Large intestine (tissue), 3 donors: ENCODE data around the gene ATP2A3. TPM values are rescaled to one million over a fixed set of nuclear protein-coding genes. Genes with fewer than 3 reads are reported as not detected.
A peak's percentile ranks its signal among the peaks of the same experiment; 100 is the strongest.

Source experiments
- DNase-seq, 2 donors: peaks; one replicate each; pipeline versions ENCODE4 v3.0.0 to v3.0.0-alpha.2; 2013
- H3K27ac ChIP-seq: one replicate; pipeline ENCODE4 v1.5.1; 2013; ENCODE audit warnings: low read length
- H3K27me3 ChIP-seq: 2 replicates; pipeline ENCODE4 v1.6.1; 2013; ENCODE audit warnings: low read length; ENCODE audit not compliant: control insufficient read depth, insufficient read depth
- H3K36me3 ChIP-seq: 2 replicates; pipeline ENCODE4 v1.6.1; 2013; ENCODE audit warnings: low read length; ENCODE audit not compliant: control insufficient read depth, insufficient read depth
- H3K4me1 ChIP-seq: one replicate; pipeline ENCODE4 v1.6.1; 2013; ENCODE audit warnings: low read length; ENCODE audit not compliant: control insufficient read depth, insufficient read depth
- H3K4me3 ChIP-seq: one replicate; pipeline ENCODE4 v1.5.1; 2013; ENCODE audit warnings: low read length
- H3K9me3 ChIP-seq: one replicate; pipeline ENCODE4 v1.6.1; 2013; ENCODE audit warnings: mild to moderate bottlenecking, low read depth, low read length, moderate library complexity; ENCODE audit not compliant: control insufficient read depth
- WGBS: methylation state at CpG from one replicate; pipeline ENCODE4 v1.1.5; 2013; ENCODE audit warnings: low lambda C conversion rate; ENCODE audit not compliant: insufficient coverage; 5-methylcytosine and 5-hydroxymethylcytosine counted together
- polyA plus RNA-seq: library from polyadenylated mRNA; unstranded; fragments of 120-200 nt; gene quantifications from one replicate; pipeline ENCODE4 v1.2.1, GENCODE V29; 2013

ATP2A3 gene
- polyA plus RNA-seq, 1 donor, result 44.4 TPM

DNA sequence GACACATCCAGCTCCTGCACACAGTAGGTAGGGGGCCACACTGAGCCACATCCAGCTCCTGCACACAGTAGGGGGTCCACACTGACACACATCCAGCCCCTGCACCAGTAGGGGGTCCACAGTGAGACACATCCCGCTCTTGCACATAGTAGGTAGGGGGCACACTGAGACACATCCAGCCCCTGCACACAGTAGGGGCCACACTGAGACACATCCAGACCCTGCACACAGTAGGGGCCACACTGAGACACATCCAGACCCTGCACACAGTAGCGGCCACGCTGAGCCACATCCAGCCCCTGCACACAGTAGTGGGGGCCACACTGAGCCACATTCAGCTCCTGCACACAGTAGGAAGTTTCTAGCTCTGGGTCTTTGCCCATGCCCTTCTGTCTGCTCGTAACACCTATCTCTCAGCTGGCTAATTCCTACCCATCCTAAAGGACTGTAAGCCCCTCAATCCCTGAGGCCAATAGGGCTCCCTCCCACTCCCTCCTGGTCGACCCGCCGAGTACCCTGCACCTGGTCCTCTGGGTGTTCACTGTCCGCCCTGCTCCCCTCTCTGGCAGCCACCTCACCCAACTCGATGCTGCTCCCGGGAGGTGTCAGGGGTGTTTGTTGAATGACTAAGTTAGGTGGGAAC lies 9.4 kb upstream of the ATP2A3 start:
- Histone ChIP-seq H3K4me3 (no peak overlapping the region), H3K27ac (no peak overlapping the region), H3K9me3 (peaks cover 10% of the 10 kb centered on the region), H3K4me1 (no peaks in the 10 kb centered on the region), H3K36me3 (no peaks in the 10 kb centered on the region), H3K27me3 (peaks cover 8% of the 10 kb centered on the region)
- no peak for DNase-seq
- WGBS, result no CpG with 5 or more reads among the region's 10 CpGs

DNA sequence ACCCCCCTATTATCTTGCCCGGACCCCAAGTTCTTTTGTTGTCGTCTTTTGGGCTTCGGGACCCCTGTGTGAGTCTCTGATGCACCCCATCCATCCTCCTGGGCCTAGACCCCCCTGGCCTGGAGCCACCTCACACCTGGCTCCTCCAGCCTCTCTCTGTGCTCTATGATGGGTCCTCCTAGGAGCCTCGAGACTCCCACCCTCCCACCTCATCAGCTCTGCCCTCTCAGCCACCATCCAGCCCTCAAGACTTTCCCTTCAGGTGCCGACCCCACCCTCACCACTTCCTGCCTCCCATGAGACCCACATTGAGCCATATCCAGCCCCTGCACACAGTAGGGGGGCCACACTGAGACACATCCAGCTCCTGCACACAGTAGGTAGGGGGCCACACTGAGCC lies 8.7 kb upstream of the ATP2A3 start:
- Histone ChIP-seq H3K9me3 (peaks cover 10% of the 10 kb centered on the region), H3K4me3 (no peak overlapping the region), H3K4me1 (peaks cover 1% of the 10 kb centered on the region), H3K36me3 (no peaks in the 10 kb centered on the region), H3K27me3 (peaks cover 8% of the 10 kb centered on the region), H3K27ac (no peak overlapping the region)
- DNase-seq, result no peak
- WGBS, result no CpG with 5 or more reads among the region's 5 CpGs

DNA sequence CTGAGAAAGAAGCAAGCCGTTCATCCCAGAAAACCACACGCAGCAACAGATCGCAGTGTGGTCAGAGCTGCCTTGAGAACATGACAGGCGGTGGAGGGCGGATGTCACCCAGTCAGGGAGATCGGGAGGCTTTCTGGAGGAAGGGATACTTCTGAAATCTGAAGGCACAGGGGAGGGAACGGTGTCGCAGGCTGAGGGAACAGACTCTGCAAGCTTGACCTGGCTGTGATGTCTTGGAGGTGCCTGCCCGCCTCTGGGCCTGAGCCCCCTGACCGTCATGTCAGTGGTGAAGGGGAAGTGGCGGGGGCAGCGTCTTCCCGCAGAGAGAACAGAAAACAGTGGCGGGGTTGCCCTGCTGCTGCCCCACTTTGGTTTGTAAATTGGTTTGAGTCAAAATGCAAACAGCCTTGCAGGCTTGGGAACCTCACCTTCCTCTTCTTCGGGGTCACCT lies 8.1 kb upstream of the ATP2A3 start:
- WGBS, result no CpG with 5 or more reads among the region's 15 CpGs
- no peak overlapping the region for H3K4me3 ChIP-seq
- no peak overlapping the region for H3K27ac ChIP-seq
- no peaks in the 10 kb centered on the region for H3K36me3 ChIP-seq
- peaks cover 10% of the 10 kb centered on the region for H3K9me3 ChIP-seq
- peaks cover 8% of the 10 kb centered on the region for H3K27me3 ChIP-seq
- no peak for DNase-seq
- H3K4me1 ChIP-seq, result peaks cover 4% of the 10 kb centered on the region

DNA sequence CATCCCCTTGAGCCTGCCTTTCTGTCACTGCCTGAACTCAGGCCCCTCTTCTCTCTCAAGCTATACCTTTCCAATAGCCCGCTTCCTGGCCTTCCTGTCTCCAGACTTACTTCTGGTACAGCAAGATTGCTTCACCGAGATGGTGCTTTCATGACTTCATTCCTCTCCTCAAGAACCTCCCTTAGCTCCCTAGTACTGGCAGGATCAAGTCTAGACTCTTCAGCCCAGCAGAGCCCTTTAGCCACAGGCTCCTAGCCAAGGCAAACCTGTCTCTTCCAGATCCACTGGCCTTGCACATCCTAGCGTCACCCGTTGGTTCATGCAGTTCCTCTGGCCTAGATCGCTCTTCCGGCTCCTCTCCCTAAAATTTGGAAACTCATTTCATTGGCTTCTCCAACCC lies 6.4 kb upstream of the ATP2A3 start:
- peaks cover 10% of the 10 kb centered on the region for H3K9me3 ChIP-seq
- no peak for DNase-seq
- no peak overlapping the region for H3K4me3 ChIP-seq
- peaks cover 8% of the 10 kb centered on the region for H3K27me3 ChIP-seq
- WGBS, result 95% methylated on average over 4 of the region's 6 CpGs
- H3K36me3 ChIP-seq, result no peaks in the 10 kb centered on the region
- H3K27ac ChIP-seq, result no peak overlapping the region
- H3K4me1 ChIP-seq, result peaks cover 16% of the 10 kb centered on the region

DNA sequence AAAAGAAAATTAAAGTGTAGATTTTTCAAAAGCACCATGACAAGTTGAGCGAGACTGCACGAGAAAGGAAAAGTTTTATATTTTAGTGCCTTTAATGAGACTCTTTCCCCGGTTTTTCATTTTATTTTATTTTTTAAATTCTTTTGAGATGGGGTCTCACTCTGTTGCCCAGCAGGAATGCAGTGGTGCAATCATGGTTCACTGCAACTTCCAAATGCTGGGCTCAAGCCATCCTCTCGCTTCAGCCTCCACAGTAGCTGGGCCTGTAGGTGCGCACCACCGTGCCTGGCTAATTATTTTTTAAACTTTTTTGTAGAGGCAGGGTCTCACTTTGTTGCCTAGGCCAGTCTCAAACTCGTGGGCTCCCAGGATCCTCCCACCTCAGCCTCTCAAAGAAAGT lies 5.7 kb upstream of the ATP2A3 start:
- Histone ChIP-seq H3K36me3 (no peaks in the 10 kb centered on the region), H3K27ac (no peak overlapping the region), H3K4me3 (no peak overlapping the region), H3K27me3 (peaks cover 8% of the 10 kb centered on the region), H3K9me3 (peaks cover 6% of the 10 kb centered on the region), H3K4me1 (peaks cover 21% of the 10 kb centered on the region)
- WGBS, result 86% methylated on average over 3 of the region's 7 CpGs
- DNase-seq, result no peak

DNA sequence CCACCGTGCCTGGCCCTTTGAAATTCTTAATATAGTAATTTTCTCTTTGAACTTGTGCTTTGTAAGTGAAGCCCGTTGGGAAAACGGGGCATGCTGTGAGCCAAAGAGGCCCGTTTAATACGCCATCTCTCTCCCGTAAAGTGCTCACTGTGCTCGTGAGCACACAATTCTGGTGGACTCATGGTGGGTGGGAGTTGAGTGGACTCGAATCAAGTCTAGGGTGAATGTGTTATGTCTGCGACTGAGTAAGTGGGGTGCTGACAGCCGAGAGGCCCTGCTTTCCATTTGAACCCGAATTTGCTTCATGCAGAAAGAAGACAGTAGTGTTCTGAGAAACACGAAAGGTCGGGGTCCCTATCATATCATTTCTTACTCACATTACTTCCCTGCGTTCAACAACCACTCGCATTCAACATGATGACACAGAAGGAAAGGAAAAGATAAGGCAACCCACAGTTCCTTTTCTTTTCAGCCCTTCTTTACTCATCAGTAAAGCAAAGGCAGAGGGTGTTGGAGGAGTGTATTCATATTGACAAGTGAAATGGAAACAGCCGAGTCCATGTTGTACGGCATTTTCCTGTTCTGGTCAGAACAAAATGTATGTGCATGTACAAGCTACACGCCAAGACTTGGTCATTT lies 4.8 kb upstream of the ATP2A3 start:
- Histone ChIP-seq H3K4me3 (no peak overlapping the region), H3K9me3 (no peaks in the 10 kb centered on the region), H3K4me1 (peaks cover 21% of the 10 kb centered on the region), H3K27me3 (peaks cover 8% of the 10 kb centered on the region), H3K27ac (no peak overlapping the region), H3K36me3 (no peaks in the 10 kb centered on the region)
- WGBS, result 100% methylated on average over 1 of the region's 18 CpGs
- no peak for DNase-seq

DNA sequence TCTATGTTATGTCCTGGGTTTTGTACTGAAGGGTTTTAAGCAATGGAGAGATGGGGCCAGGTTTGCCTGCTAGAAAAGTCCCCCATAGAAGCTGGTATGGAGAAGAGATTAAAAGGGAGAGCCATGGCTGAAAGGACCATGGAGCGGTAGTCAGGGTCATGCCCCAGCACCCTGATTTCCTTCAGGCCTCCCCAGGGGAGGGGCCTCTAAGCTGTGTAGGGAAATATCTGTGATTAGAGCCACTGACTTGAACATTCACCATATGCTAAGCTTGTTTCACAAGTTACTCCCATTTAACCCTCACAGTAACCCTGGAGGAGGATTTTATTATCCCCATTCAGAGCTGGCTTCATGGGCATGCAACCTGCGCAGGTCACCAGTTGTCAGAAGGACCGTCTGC lies 3.8 kb upstream of the ATP2A3 start:
- H3K27me3 ChIP-seq, result peaks cover 16% of the 10 kb centered on the region
- peaks cover 26% of the 10 kb centered on the region for H3K4me1 ChIP-seq
- no peak overlapping the region for H3K27ac ChIP-seq
- H3K9me3 ChIP-seq, result no peaks in the 10 kb centered on the region
- H3K4me3 ChIP-seq, result no peak overlapping the region
- no CpG with 5 or more reads among the region's 3 CpGs for WGBS
- no peaks in the 10 kb centered on the region for H3K36me3 ChIP-seq
- DNase-seq, result no peak

DNA sequence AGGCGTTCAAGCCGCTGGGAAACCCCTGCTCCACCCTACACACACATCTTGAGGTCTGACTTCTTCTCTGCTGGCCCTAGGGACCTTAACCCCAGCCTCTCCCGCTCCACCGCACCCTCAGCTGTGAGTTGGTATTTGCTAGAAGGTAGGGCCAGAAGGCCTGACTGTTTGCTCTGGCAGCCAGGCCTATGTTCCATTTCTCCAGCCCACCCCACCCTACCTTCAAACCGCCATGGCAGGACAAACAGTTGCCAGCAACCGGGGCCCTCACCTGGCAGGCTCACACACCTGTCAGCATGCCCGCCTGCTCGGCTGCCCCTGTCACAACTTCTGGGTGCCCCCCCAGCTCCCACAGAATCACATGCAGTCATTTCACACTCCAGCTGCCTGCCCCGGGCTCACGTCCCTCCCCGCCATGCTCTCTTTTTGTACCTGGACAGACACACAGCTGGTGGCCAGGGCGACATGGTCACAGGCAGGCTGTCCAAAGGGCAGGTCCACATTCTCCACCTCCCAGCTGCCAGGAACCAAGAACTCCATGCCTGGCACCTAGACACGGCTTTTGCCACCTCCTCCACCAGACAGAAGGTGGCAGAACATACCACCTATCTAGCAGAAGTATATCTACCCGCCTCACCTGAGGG lies 2.6 kb upstream of the ATP2A3 start:
- peaks cover 3% of the 10 kb centered on the region for H3K9me3 ChIP-seq
- peaks cover 33% of the 10 kb centered on the region for H3K4me1 ChIP-seq
- peaks cover 13% of the 10 kb centered on the region for H3K27me3 ChIP-seq
- H3K4me3 ChIP-seq, result no peak overlapping the region
- H3K36me3 ChIP-seq, result no peaks in the 10 kb centered on the region
- WGBS, result no CpG with 5 or more reads among the region's 14 CpGs
- DNase-seq, result peak in 1 of 2 donors; percentile 68
- peak overlapping the region; percentile 13 for H3K27ac ChIP-seq

DNA sequence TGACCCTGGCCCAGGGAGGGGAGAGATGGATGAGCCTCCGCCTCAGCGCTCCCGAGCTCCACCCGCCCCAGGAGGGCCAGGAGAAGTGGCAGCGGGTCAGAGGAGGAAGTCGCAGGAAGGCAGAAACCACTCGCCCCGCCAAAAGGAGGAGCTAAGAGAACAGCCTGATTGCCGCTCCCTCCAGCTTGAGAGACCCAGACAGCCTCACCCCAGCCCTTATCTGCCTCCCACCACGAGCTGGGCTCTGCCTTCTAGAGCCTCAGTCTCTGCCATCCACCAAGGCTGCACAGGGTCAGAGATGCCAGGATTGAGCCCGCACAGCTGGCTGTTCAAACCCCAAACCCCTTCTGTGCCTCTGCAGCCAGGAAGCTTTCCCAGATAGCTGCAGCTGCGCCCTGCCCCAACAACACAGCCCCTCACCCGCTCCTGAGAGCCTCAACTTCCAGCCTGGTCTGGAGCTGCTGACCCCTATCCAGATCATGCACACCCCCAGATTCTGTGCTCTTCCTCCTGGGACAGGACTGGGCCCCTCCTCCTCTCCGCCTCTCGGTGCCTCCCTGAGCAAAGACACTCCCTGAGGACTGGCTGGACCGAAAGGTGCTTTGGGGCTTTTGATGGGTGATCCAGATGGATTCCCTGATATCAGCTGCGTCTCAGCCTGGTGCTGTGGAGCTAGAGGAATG lies 1.0 kb upstream of the ATP2A3 start:
- Histone ChIP-seq H3K4me3 (peak overlapping the region; percentile 50), H3K27me3 (peaks cover 13% of the 10 kb centered on the region), H3K36me3 (no peaks in the 10 kb centered on the region), H3K9me3 (peaks cover 4% of the 10 kb centered on the region), H3K27ac (peak overlapping the region; percentile 95), H3K4me1 (peaks cover 49% of the 10 kb centered on the region)
- peak; percentile 75 to 88 for DNase-seq
- no CpG with 5 or more reads among the region's 17 CpGs for WGBS
